ENCODE measurements around the gene SULT2B1. TPM values are rescaled to one million over a fixed set of nuclear protein-coding genes. Genes with fewer than 3 reads are reported as not detected.

Gene SULT2B1
- total and polyA plus RNA-seq, 2 of the 4 experiments (the other 2 are of a cell fraction), result 0.09 TPM; not detected in 1

DNA sequence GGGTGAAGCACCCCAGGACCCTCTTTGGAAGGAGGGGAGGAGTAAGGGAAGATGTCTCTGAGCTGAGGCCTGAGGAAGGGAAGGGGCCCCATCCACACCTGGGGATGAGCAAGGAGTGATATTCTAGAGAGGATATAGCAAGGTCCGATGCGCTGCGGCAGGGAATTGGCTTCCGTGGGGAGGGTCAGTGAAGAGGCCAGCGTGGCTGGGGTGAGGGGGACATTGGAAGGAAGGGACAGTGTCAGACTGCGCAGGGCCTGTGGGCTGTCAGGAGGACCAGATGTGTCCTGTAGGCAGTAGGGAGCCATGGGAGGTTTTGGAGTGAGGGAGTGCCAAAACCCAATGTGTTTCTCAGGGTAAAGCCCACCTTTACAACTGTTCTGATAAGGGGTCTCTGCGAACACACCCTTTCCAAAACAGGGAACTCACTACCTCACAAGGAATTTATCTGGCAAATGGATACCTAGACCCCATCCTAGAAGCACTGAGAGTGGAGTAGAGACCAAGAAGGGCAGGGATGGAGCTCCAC, 44.0 kb upstream of the SULT2B1 start:
- H3K9me1 ChIP-seq (ENCODE audit: insufficient read depth, low read length), result no peaks in the 10 kb centered on the region
- H2AK5ac ChIP-seq (ENCODE audit: low read depth, low read length), result no peak overlapping the region

More for the DNA sequence above, 44.0 kb upstream of the SULT2B1 start:
- BruUV-seq (replicated peaks), result no TSS peak
- Histone ChIP-seq H3K18ac (ENCODE audit: low read depth, low read length) (no peak overlapping the region), H4K5ac (ENCODE audit: low read depth, low read length) (no peak overlapping the region), H4K91ac (ENCODE audit: insufficient read depth, low read depth, low read length) (no peak overlapping the region), H3K23ac (ENCODE audit: low read depth, low read length) (no peak overlapping the region), H3K36me3 (ENCODE audit: control insufficient read depth, insufficient read depth, low read length) (no peaks in the 10 kb centered on the region), H3K4me2 (ENCODE audit: low read depth, low read length) (no peak overlapping the region), H3K14ac (replicated peaks; ENCODE audit: low read depth, low read length) (no peak overlapping the region), H3K9me3 (ENCODE audit: control insufficient read depth, insufficient read depth, low read length) (no peaks in the 10 kb centered on the region), H2BK20ac (ENCODE audit: low read depth, low read length) (no peak overlapping the region), H4K20me1 (ENCODE audit: insufficient read depth, low read length) (no peaks in the 10 kb centered on the region), H2AFZ (replicated peaks; ENCODE audit: low read length, poor library complexity) (no peak overlapping the region), H3K4ac (ENCODE audit: low read depth, low read length) (no peak overlapping the region), H3K4me3 (ENCODE audit: insufficient read depth, low read depth, low read length) (no peak overlapping the region), H2BK5ac (ENCODE audit: low read depth, low read length, poor library complexity, severe bottlenecking) (no peak overlapping the region), H2AK9ac (replicated peaks; ENCODE audit: low read depth, low read length, poor library complexity) (no peak overlapping the region), H2BK15ac (ENCODE audit: low read depth, low read length) (no peak overlapping the region), H3K79me1 (ENCODE audit: low read depth in 1 of 2, low read length in 2 of 2) (no peaks in the 10 kb centered on the region), H3K27me3 (ENCODE audit: control insufficient read depth, insufficient read depth, low read length) (peaks cover 22% of the 10 kb centered on the region), H3K9ac (ENCODE audit: low read depth, low read length) (no peak overlapping the region), H2BK120ac (ENCODE audit: low read depth, low read length) (no peak overlapping the region), H4K8ac (ENCODE audit: low read depth in 2 of 2, low read length in 2 of 2) (no peak overlapping the region), H3K27ac (ENCODE audit: insufficient read depth, low read length) (no peak overlapping the region), H3K56ac (ENCODE audit: extremely low read depth, insufficient read depth, low read length) (no peak overlapping the region), H3K4me1 (ENCODE audit: control insufficient read depth, insufficient read depth, low read length) (no peaks in the 10 kb centered on the region)
- ATAC-seq (ENCODE audit: low read depth) (no peak), DNase-seq (no peak)
- no CpG with 5 or more reads among the region's 7 CpGs for WGBS, 2 experiments (ENCODE audit: extremely low coverage in 2 of 2, insufficient read length in 1 of 2)
- intact Hi-C loops (cut with micrococcal nuclease), result no loop called here
- ChIA-PET POLR2A (ENCODE audit: unreplicated experiment) (no interaction called here), CTCF (interaction anchor here (1.1 to 1.9 kb wide), 2 partner anchors 19 to 76 kb away, joined by 3 to 10 read pairs; no protein-coding TSS in a partner anchor)
- in situ Hi-C loops (cut with MboI; ENCODE audit: low sequenced_read_pairs), result loop anchor here (5.0 kb wide), 1 partner anchor 74 kb away; no protein-coding TSS in a partner anchor
- dilution Hi-C loops (cut with HindIII; ENCODE audit: low sequenced_read_pairs, unreplicated experiment), result no loop called here
- TF ChIP-seq, protein P1, sequence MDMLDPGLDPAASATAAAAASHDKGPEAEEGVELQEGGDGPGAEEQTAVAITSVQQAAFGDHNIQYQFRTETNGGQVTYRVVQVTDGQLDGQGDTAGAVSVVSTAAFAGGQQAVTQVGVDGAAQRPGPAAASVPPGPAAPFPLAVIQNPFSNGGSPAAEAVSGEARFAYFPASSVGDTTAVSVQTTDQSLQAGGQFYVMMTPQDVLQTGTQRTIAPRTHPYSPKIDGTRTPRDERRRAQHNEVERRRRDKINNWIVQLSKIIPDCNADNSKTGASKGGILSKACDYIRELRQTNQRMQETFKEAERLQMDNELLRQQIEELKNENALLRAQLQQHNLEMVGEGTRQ (IDR thresholded peaks at IDR 0.05; ENCODE audit: low read depth, low read length), result no peak
- TF ChIP-seq RCOR1 (IDR thresholded peaks at IDR 0.05; ENCODE audit: insufficient replicate concordance, low read length), result no peak
- no peak for TF ChIP-seq MAFK (IDR thresholded peaks at IDR 0.05; ENCODE audit: low read depth, low read length)
- no peak for TF ChIP-seq NFE2L2 (IDR thresholded peaks at IDR 0.05; ENCODE audit: low read depth, low read length)
- no peak for TF ChIP-seq RFX5 (IDR thresholded peaks at IDR 0.05; ENCODE audit: low read depth, low read length)
- TF ChIP-seq, protein P2, sequence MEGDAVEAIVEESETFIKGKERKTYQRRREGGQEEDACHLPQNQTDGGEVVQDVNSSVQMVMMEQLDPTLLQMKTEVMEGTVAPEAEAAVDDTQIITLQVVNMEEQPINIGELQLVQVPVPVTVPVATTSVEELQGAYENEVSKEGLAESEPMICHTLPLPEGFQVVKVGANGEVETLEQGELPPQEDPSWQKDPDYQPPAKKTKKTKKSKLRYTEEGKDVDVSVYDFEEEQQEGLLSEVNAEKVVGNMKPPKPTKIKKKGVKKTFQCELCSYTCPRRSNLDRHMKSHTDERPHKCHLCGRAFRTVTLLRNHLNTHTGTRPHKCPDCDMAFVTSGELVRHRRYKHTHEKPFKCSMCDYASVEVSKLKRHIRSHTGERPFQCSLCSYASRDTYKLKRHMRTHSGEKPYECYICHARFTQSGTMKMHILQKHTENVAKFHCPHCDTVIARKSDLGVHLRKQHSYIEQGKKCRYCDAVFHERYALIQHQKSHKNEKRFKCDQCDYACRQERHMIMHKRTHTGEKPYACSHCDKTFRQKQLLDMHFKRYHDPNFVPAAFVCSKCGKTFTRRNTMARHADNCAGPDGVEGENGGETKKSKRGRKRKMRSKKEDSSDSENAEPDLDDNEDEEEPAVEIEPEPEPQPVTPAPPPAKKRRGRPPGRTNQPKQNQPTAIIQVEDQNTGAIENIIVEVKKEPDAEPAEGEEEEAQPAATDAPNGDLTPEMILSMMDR (conservative IDR thresholded peaks at IDR 0.05; ENCODE audit: low read depth, low read length), result no peak
